Glutamatergic neuron (in vitro differentiated cells): ENCODE data around the gene RASGEF1B. TPM values are rescaled to one million over a fixed set of nuclear protein-coding genes. Genes with fewer than 3 reads are reported as not detected.

Experiments
- DNase-seq: peaks from one replicate; pipeline ENCODE4 v3.0.0; 2022
- H3K27ac Mint-ChIP-seq: one replicate; pipeline ENCODE4 v1.8.0; 2020; ENCODE audit warnings: mild to moderate bottlenecking, mixed read lengths, inconsistent platforms; ENCODE audit not compliant: unreplicated experiment
- H3K27me3 Mint-ChIP-seq: one replicate; pipeline ENCODE4 v1.8.0; 2020; ENCODE audit warnings: mild to moderate bottlenecking, moderate library complexity, mixed read lengths, inconsistent platforms; ENCODE audit not compliant: unreplicated experiment
- H3K36me3 Mint-ChIP-seq: one replicate; pipeline ENCODE4 v1.8.0; 2020; ENCODE audit warnings: mild to moderate bottlenecking, mixed read lengths, inconsistent platforms; ENCODE audit not compliant: unreplicated experiment
- H3K4me1 Mint-ChIP-seq: one replicate; pipeline ENCODE4 v1.8.0; 2020; ENCODE audit warnings: mild to moderate bottlenecking, low read depth, mixed read lengths, inconsistent platforms; ENCODE audit not compliant: unreplicated experiment
- H3K4me3 Mint-ChIP-seq: one replicate; pipeline ENCODE4 v1.8.0; 2020; ENCODE audit warnings: mild to moderate bottlenecking, mixed read lengths, inconsistent platforms; ENCODE audit not compliant: unreplicated experiment
- H3K9me3 Mint-ChIP-seq: one replicate; pipeline ENCODE4 v1.8.0; 2020; ENCODE audit warnings: mild to moderate bottlenecking, moderate library complexity, mixed read lengths, inconsistent platforms; ENCODE audit not compliant: unreplicated experiment
- total RNA-seq: library from RNA; stranded (reverse); fragmentation: NEBNext Ultra II Directional; extraction: Animal tissue kit (Norgen Biotek cat#: 25700); gene quantifications from one replicate; pipeline ENCODE4 v1.2.1, GENCODE V29; 2021; ENCODE audit not compliant: unreplicated experiment
- TF ChIP-seq, protein P1 (sequence below): fragments of 200-600 bp; sonication (generic); IDR thresholded peaks from one replicate; pipeline ENCODE4 v1.5.0; 2021; ENCODE audit not compliant: partially characterized antibody, unreplicated experiment

The RASGEF1B gene
- total RNA-seq, 1 donor from 2014 or later: 108 TPM

DNA sequence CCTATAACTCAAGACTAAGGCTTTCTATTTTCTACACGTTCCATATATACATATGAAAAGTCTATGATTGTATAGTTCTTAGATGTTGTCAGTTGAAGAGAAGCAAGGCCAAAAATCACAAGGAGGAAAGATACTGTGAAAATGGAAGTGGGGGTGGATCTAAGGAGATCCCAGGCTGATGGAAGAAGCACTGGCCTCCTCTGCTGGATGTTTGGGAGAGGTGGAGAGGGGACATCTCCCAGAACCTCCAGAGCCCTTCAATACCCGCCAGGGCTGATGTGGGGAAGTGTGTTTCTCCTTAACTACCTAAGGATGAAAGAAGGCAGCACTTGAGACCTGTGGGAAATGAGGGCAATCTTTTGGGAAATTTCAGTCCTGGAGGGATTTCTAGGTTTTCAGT is 67.4 kb downstream of the RASGEF1B start:
- Mint-ChIP-seq H3K27ac (no peak overlapping the region), H3K36me3 (no peaks in the 10 kb centered on the region), H3K4me1 (peaks cover 8% of the 10 kb centered on the region), H3K9me3 (no peaks in the 10 kb centered on the region), H3K27me3 (peaks cover 4% of the 10 kb centered on the region), H3K4me3 (no peak overlapping the region)
- no peak for DNase-seq
- TF ChIP-seq, protein P1, sequence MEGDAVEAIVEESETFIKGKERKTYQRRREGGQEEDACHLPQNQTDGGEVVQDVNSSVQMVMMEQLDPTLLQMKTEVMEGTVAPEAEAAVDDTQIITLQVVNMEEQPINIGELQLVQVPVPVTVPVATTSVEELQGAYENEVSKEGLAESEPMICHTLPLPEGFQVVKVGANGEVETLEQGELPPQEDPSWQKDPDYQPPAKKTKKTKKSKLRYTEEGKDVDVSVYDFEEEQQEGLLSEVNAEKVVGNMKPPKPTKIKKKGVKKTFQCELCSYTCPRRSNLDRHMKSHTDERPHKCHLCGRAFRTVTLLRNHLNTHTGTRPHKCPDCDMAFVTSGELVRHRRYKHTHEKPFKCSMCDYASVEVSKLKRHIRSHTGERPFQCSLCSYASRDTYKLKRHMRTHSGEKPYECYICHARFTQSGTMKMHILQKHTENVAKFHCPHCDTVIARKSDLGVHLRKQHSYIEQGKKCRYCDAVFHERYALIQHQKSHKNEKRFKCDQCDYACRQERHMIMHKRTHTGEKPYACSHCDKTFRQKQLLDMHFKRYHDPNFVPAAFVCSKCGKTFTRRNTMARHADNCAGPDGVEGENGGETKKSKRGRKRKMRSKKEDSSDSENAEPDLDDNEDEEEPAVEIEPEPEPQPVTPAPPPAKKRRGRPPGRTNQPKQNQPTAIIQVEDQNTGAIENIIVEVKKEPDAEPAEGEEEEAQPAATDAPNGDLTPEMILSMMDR: no peak

DNA sequence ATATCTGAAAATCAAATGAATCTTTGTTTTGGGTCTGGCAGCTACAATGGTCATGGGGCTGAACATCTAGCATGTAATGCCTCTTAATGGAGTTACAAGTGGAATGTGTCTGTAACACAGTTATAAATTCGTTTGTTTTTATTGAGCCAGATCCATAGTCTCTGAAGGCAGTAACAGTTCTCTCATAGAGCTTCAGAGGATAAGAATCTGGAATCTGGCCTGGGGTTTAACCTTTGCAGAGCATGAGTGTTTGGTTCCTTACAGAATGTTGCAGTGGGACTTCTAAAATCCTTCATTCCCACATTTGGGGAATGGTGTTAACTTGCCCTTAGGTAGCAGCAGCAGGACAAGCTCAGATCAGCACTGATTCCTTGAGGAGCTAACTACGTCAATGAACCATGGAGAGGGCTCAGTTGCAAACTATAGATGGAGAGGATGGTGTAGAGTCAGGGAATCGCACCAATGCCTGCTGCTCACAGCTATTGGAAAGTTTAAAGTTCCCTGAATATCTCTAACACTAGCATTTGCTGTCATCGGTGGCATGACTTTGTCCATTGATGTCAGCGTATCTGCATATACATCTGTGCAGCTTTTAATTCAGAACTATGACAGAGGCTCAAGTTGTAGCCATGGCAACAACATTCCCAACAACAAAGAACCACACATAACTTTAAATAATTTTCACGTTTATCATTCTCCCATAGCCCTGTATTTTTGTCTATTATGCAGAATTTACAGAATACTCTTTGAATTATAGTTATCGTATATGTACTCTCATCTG is 72.2 kb downstream of the RASGEF1B start:
- Mint-ChIP-seq H3K27me3 (peaks cover 2% of the 10 kb centered on the region), H3K4me1 (peaks cover 13% of the 10 kb centered on the region), H3K36me3 (no peaks in the 10 kb centered on the region), H3K4me3 (no peak overlapping the region), H3K9me3 (peaks cover 2% of the 10 kb centered on the region), H3K27ac (no peak overlapping the region)
- DNase-seq: no peak
- TF ChIP-seq, protein P1: no peak

DNA sequence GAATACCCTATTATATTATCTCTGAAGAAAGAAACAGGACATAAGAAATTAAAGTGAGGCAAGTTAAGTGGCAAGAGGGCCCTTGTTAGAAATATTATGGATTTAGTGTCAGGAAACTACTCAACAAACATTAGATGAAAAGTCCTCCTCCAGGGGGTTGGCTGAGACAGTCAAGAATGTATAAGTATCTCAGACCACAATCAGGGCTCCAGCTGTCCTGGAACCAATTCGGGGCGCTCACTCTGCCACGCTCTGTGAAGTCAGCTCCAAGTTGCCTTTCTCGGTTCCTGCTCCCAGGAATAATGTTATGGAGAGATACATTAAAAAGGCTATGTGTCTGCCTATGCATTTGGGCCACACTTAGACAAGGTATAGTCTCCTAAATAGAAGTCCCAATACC is 73.3 kb downstream of the RASGEF1B start:
- peaks cover 13% of the 10 kb centered on the region for H3K4me1 Mint-ChIP-seq
- no peak for DNase-seq
- H3K4me3 Mint-ChIP-seq: no peak overlapping the region
- H3K36me3 Mint-ChIP-seq: no peaks in the 10 kb centered on the region
- TF ChIP-seq, protein P1: no peak
- H3K27me3 Mint-ChIP-seq: peaks cover 2% of the 10 kb centered on the region
- H3K9me3 Mint-ChIP-seq: peaks cover 2% of the 10 kb centered on the region
- no peak overlapping the region for H3K27ac Mint-ChIP-seq

- no peak for DNase-seq
- Mint-ChIP-seq H3K4me3 (no peak overlapping the region), H3K36me3 (no peaks in the 10 kb centered on the region), H3K4me1 (peaks cover 13% of the 10 kb centered on the region), H3K9me3 (peaks cover 2% of the 10 kb centered on the region), H3K27me3 (peaks cover 1% of the 10 kb centered on the region), H3K27ac (no peak overlapping the region)
- TF ChIP-seq, protein P1: no peak
Measured at GRCh38 chr4:81397635-81398034, 74.1 kb downstream of the RASGEF1B start.

GRCh38 chr4:81395239-81395638 is 76.5 kb downstream of the RASGEF1B start:
- H3K27ac Mint-ChIP-seq: no peak overlapping the region
- DNase-seq: no peak
- no peaks in the 10 kb centered on the region for H3K27me3 Mint-ChIP-seq
- H3K4me1 Mint-ChIP-seq: peaks cover 7% of the 10 kb centered on the region
- H3K4me3 Mint-ChIP-seq: no peak overlapping the region
- peaks cover 2% of the 10 kb centered on the region for H3K9me3 Mint-ChIP-seq
- TF ChIP-seq, protein P1: no peak
- no peaks in the 10 kb centered on the region for H3K36me3 Mint-ChIP-seq
